Suprapubic skin (tissue), 4 donors: ENCODE measurements around the gene FLACC1. TPM values are rescaled to one million over a fixed set of nuclear protein-coding genes. Genes with fewer than 3 reads are reported as not detected.
"Not testable (repeated sequence)": the region's sequence is repeated elsewhere in the genome, so short reads cannot be mapped to it uniquely, and the experiment has no call there.

Experiments used
- DNase-seq, 2 donors: peaks; one replicate each; pipeline ENCODE4 v3.0.0-alpha.2; 2019; ENCODE audit warnings: low spot score in 2 of 2
- H3K27ac ChIP-seq: fragments of 200-600 bp; sonication (generic); one replicate; pipeline ENCODE4 v1.5.1; 2019
- H3K27me3 ChIP-seq: fragments of 200-600 bp; sonication (generic); one replicate; pipeline ENCODE4 v1.5.1; 2019
- H3K36me3 ChIP-seq: fragments of 200-600 bp; sonication (generic); one replicate; pipeline ENCODE4 v1.5.1; 2019
- H3K4me1 ChIP-seq: fragments of 200-600 bp; sonication (generic); one replicate; pipeline ENCODE4 v1.5.1; 2019
- H3K4me3 ChIP-seq: fragments of 200-600 bp; sonication (generic); one replicate; pipeline ENCODE4 v1.5.1; 2019; ENCODE audit warnings: mild to moderate bottlenecking
- H3K9me3 ChIP-seq: fragments of 200-600 bp; sonication (generic); one replicate; pipeline ENCODE4 v1.5.1; 2019
- EP300 ChIP-seq: sonication (generic); formaldehyde crosslinking; IDR thresholded peaks from one replicate; pipeline ENCODE4 v1.6.1; 2017; ENCODE audit warnings: antibody characterized with exemption
- POLR2A ChIP-seq, 2 donors: fragments of 450-650 bp; IDR thresholded peaks; one replicate each; pipeline ENCODE4 v1.6.1; 2017; ENCODE audit warnings: antibody characterized with exemption in 2 of 2, mild to moderate bottlenecking in 2 of 2, moderate library complexity in 2 of 2
- POLR2AphosphoS5 ChIP-seq, 3 donors: sonication (generic); formaldehyde crosslinking; IDR thresholded peaks; one replicate each; pipeline ENCODE4 v1.6.1; 2017; ENCODE audit warnings: antibody characterized with exemption in 3 of 3
- WGBS: methylation state at CpG from one replicate; pipeline ENCODE4 v1.1.5; 2018; 5-methylcytosine and 5-hydroxymethylcytosine counted together
- total RNA-seq, 4 donors: library from RNA; depleted of rRNA; stranded (reverse); fragments of >200 nt; gene quantifications; one replicate each; pipeline ENCODE4 v1.1.0, GENCODE V29; 2016
- TF ChIP-seq, protein P1 (sequence below), 2 donors: fragments of 200-600 bp in 1 of 2; fragments of 450-650 bp in 1 of 2; sonication (generic) in 1 of 2; IDR thresholded peaks; one replicate each; pipeline ENCODE4 v1.5.1; 2016 to 2019; ENCODE audit warnings: antibody characterized with exemption in 2 of 2, mild to moderate bottlenecking in 1 of 2, moderate library complexity in 1 of 2

The FLACC1 gene
- total RNA-seq, 4 donors from 2014 or later, result 0.80 to 1.0 TPM; not detected in 2

DNA sequence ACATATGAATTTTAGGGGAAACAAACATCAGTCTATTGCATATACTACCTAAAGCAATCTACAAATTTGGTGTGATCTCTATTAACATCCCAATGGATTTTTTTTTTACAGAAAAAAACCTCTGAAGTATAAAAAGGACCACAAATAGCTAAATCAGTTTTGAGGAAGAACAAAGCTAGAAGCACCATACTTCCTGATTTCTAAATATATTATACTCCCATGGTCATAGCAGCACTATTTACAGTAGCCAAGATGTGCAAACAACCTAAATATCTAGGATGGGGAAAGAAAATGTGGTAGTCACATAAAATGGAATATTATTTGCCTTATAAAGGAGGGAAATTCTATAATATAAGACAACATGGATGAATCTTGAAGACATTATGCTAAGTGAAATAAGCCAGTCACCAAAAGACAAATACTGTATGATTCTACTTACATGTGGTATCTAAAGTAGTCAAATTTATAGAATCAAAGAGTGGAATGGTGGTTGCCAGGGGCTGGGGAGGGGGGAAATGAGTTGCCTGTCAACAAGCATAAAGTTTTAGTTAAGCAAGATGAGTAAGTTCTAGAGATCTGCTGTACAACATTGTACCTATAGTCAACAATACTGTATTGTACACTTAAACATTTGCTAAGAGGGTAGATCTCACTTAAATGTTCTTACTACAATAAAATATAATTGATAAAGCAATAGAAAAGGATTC lies 114.4 kb downstream of the FLACC1 start:
- H3K4me3 ChIP-seq, result no peak overlapping the region
- DNase-seq, result no peak
- no peaks in the 10 kb centered on the region for H3K36me3 ChIP-seq
- peaks cover 12% of the 10 kb centered on the region for H3K4me1 ChIP-seq
- no peaks in the 10 kb centered on the region for H3K9me3 ChIP-seq
- TF ChIP-seq EP300 (no peak), POLR2A (IDR thresholded peaks at IDR 0.05) (no peak), POLR2AphosphoS5 (IDR thresholded peaks at IDR 0.05) (no peak)
- TF ChIP-seq, protein P1, sequence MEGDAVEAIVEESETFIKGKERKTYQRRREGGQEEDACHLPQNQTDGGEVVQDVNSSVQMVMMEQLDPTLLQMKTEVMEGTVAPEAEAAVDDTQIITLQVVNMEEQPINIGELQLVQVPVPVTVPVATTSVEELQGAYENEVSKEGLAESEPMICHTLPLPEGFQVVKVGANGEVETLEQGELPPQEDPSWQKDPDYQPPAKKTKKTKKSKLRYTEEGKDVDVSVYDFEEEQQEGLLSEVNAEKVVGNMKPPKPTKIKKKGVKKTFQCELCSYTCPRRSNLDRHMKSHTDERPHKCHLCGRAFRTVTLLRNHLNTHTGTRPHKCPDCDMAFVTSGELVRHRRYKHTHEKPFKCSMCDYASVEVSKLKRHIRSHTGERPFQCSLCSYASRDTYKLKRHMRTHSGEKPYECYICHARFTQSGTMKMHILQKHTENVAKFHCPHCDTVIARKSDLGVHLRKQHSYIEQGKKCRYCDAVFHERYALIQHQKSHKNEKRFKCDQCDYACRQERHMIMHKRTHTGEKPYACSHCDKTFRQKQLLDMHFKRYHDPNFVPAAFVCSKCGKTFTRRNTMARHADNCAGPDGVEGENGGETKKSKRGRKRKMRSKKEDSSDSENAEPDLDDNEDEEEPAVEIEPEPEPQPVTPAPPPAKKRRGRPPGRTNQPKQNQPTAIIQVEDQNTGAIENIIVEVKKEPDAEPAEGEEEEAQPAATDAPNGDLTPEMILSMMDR (IDR thresholded peaks at IDR 0.05), result no peak
- H3K27ac ChIP-seq, result no peak overlapping the region
- H3K27me3 ChIP-seq, result no peaks in the 10 kb centered on the region

DNA sequence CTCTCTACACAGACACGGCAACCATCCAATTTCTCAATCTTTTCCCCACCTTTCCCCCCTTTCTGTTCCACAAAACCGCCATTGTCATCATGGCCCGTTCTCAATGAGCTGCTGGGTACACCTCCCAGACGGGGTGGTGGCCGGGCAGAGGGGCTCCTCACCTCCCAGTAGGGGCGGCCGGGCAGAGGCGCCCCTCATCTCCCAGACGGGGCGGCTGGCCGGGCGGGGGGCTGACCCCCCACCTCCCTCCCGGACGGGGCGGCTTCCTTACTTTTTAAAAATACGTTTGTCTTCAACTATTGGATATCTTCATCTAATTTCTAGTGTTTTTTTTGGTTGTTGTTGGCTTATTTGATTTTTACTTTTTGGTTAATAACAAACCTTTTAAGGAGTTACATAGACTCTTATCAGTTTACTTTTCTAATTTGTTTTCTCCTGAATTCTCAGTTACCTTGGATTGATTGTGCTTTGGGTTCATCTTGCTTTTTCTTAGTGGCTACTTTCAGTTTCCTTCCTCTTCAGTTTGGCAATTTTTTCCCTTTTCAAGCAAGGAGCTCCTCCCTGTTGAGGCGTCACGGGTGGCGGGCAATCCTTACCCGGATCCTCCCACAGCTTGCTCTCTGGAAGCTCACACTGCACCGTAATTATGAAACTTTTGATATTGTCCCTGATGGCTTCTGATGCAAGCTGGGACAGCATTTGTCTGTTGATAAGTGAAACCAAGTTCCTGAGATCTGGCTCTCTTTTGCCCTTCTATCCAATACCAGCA lies 117.8 kb downstream of the FLACC1 start:
- TF ChIP-seq POLR2AphosphoS5 (IDR thresholded peaks at IDR 0.05), result peak in 1 of 3 donors; percentile 29
- not testable (repeated sequence) for H3K27me3 ChIP-seq, H3K9me3 ChIP-seq, H3K4me3 ChIP-seq, H3K36me3 ChIP-seq
- H3K27ac ChIP-seq, result peak overlapping the region; percentile 69
- peak; percentile 91 for DNase-seq
- WGBS, result 74% methylated on average over 21 of the region's 21 CpGs
- H3K4me1 ChIP-seq, result peaks cover 37% of the 10 kb centered on the region

Other genes starting within 250 kb of the FLACC1 start
- gene CFLAR, start 241.2 kb downstream of the FLACC1 start, total RNA-seq, result 100 to 1,000 TPM; 116 to 250 (median 147) TPM
- gene CASP10, start 174.2 kb downstream of the FLACC1 start, total RNA-seq, result 10 to 100 TPM in 1 of 4 donors, 1 to 10 TPM in 3; 3.7 to 19.0 (median 7.4) TPM
- 10 to 100 TPM; 11.9 to 22.7 (median 17.2) TPM for gene CASP8, start 96.8 kb downstream of the FLACC1 start, total RNA-seq
- 10 to 100 TPM; 14.3 to 45.4 (median 20.3) TPM for gene TRAK2, start 94.1 kb upstream of the FLACC1 start, total RNA-seq
- 10 to 100 TPM in 2 of 4 donors, 1 to 10 TPM in 2; 5.8 to 23.3 (median 9.3) TPM for gene STRADB, start 94.4 kb upstream of the FLACC1 start, total RNA-seq